Amygdala (tissue), 56 donors: ENCODE data around the gene CEACAM18.
A peak's percentile ranks its signal among the peaks of the same experiment; 100 is the strongest.

Experiments
- DNase-seq, 56 donors: peaks; one replicate each; lab custom pipeline; 2025; lab: John Stamatoyannopoulos, UW

The CEACAM18 gene

GRCh38 chr19:51521781-51522180, 43.4 kb downstream of the CEACAM18 start:
- DNase-seq: no peak

DNA sequence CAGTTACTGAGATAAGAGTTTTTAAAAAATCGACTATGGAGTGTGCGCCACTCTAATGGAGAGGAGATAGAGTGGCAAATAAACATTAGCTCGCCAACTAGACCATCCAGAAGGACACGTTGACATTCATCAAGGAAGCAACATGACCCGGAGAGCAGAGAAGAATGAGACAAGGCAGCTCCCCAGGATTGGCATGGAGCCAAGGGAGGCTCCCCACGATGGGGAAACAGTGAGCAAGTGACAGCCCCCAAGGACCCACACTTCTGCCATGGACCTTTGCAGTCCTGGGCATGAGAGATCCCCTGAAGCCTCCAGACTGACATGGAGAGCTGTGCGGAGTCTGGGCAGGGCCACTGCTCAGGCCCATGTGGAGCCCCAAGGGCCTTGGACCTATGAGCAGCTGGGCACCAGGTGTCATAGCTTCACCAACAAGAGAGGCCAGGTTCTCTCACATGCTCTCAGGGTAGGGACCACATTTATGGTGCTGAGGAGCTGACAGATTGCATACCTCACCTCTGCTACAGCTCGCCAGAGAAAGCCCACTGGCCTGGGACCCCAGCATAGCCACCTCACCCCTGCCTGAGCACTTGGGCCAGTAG, 46.4 kb downstream of the CEACAM18 start:
- no peak for DNase-seq

GRCh38 chr19:51525651-51526050, 47.3 kb downstream of the CEACAM18 start:
- DNase-seq: no peak

GRCh38 chr19:51529301-51529700, 51.0 kb downstream of the CEACAM18 start:
- no peak for DNase-seq

DNA sequence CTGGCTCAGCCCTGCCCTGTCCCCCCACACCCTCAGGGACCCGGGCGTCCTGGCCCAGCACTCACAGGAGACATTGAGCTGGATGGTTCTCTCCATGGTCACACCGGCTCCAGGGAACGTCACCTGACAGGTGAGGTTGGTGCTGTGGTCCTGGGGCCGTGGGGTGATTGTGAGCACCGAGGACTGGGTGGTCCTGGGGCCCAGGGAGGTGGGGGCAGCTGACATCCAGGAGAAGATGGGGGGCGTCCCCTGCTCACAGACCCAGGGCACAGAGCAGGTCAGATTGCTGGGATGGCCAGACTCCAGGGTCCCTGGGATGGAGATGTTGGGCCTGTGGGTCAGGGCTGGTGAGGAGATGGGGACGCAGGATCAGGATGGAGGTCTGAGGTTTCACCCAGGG, 52.3 kb downstream of the CEACAM18 start:
- DNase-seq: no peak

GRCh38 chr19:51531349-51532315, 53.3 kb downstream of the CEACAM18 start, which contains the start of gene SIGLEC6:
Gene SIGLEC6 (minus strand): TSS chr19:51531670. CDS start chr19:51531648, 22 bp downstream.
- peak in 28 of 56 donors; percentile 2 to 62 (median 21) for DNase-seq

- DNase-seq: no peak
Observed at GRCh38 chr19:51535535-51535934, 57.2 kb downstream of the CEACAM18 start.

GRCh38 chr19:51539821-51540366, 61.6 kb downstream of the CEACAM18 start:
- no peak for DNase-seq
